ENCODE data around the gene VARS2. TPM values are rescaled to one million over a fixed set of nuclear protein-coding genes. Genes with fewer than 3 reads are reported as not detected.
"Not testable (repeated sequence)": the region's sequence is repeated elsewhere in the genome, so short reads cannot be mapped to it uniquely, and the experiment has no call there.

Gene VARS2
- total RNA-seq, 2 donors from 2014 or later: 39.4 to 52.5 TPM

- DNase-seq: no peak
- no peaks in the 10 kb centered on the region for H3K9me3 ChIP-seq (ENCODE audit: control insufficient read depth, low read length)
- no peak for TF ChIP-seq CTCF (conservative IDR thresholded peaks at IDR 0.05)
- H3K27me3 Mint-ChIP-seq (ENCODE audit: insufficient read depth): peaks cover 22% of the 10 kb centered on the region
- 82 to 86% methylated on average over 1 to 3 of the region's 3 CpGs for WGBS, 2 experiments (ENCODE audit: insufficient coverage in 1 of 2, insufficient read length in 1 of 2)
- H3K4me3 ChIP-seq (ENCODE audit: low read length): no peak overlapping the region
- H3K4me1 Mint-ChIP-seq: peaks cover 9% of the 10 kb centered on the region
- H3K4me1 ChIP-seq (ENCODE audit: control insufficient read depth, insufficient read depth, low read length): no peaks in the 10 kb centered on the region
- no peaks in the 10 kb centered on the region for H3K27me3 ChIP-seq (ENCODE audit: control insufficient read depth, insufficient read depth, low read length, poor library complexity, severe bottlenecking)
- no peak overlapping the region for H3K27ac Mint-ChIP-seq
- no peak overlapping the region for H3K4me3 Mint-ChIP-seq
- H3K36me3 ChIP-seq (ENCODE audit: control insufficient read depth, insufficient read depth, low read length): no peaks in the 10 kb centered on the region
- no peak overlapping the region for H3K27ac ChIP-seq (ENCODE audit: low read depth, low read length)
- H3K9ac ChIP-seq (ENCODE audit: extremely low read depth, low read length, poor library complexity, severe bottlenecking): no peak overlapping the region
- no peaks in the 10 kb centered on the region for H3K9me3 Mint-ChIP-seq
- no peaks in the 10 kb centered on the region for H3K36me3 Mint-ChIP-seq (ENCODE audit: low read depth)
These were observed 52.1 kb downstream of the VARS2 start for GRCh38 chr6:30966154-30966553.

- not testable (repeated sequence) for H3K4me1 Mint-ChIP-seq; H3K4me3 ChIP-seq (ENCODE audit: low read length); H3K27me3 ChIP-seq (ENCODE audit: control insufficient read depth, insufficient read depth, low read length, poor library complexity, severe bottlenecking); DNase-seq; H3K9me3 Mint-ChIP-seq; H3K4me3 Mint-ChIP-seq; H3K36me3 ChIP-seq (ENCODE audit: control insufficient read depth, insufficient read depth, low read length); H3K27ac Mint-ChIP-seq; H3K4me1 ChIP-seq (ENCODE audit: control insufficient read depth, insufficient read depth, low read length); H3K9me3 ChIP-seq (ENCODE audit: control insufficient read depth, low read length); H3K9ac ChIP-seq (ENCODE audit: extremely low read depth, low read length, poor library complexity, severe bottlenecking); H3K36me3 Mint-ChIP-seq (ENCODE audit: low read depth); H3K27ac ChIP-seq (ENCODE audit: low read depth, low read length)
- peaks cover 20% of the 10 kb centered on the region for H3K27me3 Mint-ChIP-seq (ENCODE audit: insufficient read depth)
- 90 to 99% methylated on average over 6 of the region's 6 CpGs for WGBS, 2 experiments (ENCODE audit: insufficient coverage in 1 of 2, insufficient read length in 1 of 2)
These were observed 55.1 kb downstream of the VARS2 start for GRCh38 chr6:30969171-30969570.

GRCh38 chr6:30970946-30971345 is 56.9 kb downstream of the VARS2 start:
- H3K36me3 Mint-ChIP-seq (ENCODE audit: low read depth): no peaks in the 10 kb centered on the region
- no peak for DNase-seq

More at GRCh38 chr6:30970946-30971345, 56.9 kb downstream of the VARS2 start:
- Mint-ChIP-seq H3K9me3 (no peaks in the 10 kb centered on the region), H3K4me3 (no peak overlapping the region), H3K27ac (no peak overlapping the region), H3K4me1 (peaks cover 9% of the 10 kb centered on the region), H3K27me3 (ENCODE audit: insufficient read depth) (peaks cover 4% of the 10 kb centered on the region)
- no peak for TF ChIP-seq CTCF (conservative IDR thresholded peaks at IDR 0.05)
- Histone ChIP-seq H3K36me3 (ENCODE audit: control insufficient read depth, insufficient read depth, low read length) (no peaks in the 10 kb centered on the region), H3K4me3 (ENCODE audit: low read length) (no peak overlapping the region), H3K27ac (ENCODE audit: low read depth, low read length) (no peak overlapping the region), H3K9me3 (ENCODE audit: control insufficient read depth, low read length) (no peaks in the 10 kb centered on the region), H3K9ac (ENCODE audit: extremely low read depth, low read length, poor library complexity, severe bottlenecking) (no peak overlapping the region), H3K27me3 (ENCODE audit: control insufficient read depth, insufficient read depth, low read length, poor library complexity, severe bottlenecking) (no peaks in the 10 kb centered on the region), H3K4me1 (ENCODE audit: control insufficient read depth, insufficient read depth, low read length) (no peaks in the 10 kb centered on the region)
- WGBS, 2 experiments (ENCODE audit: insufficient coverage in 1 of 2, insufficient read length in 1 of 2): 98 to 100% methylated on average over 2 to 4 of the region's 5 CpGs

Data from endodermal cell (in vitro differentiated cells).